PC-3 (cell line): ENCODE measurements around the gene RET.

Experiments
- EZH2 ChIP-seq: fragments of 300-600 bp; sonication (generic); IDR thresholded peaks from one replicate; pipeline ENCODE4 v1.6.1; 2017; ENCODE audit warnings: antibody characterized with exemption, mild to moderate bottlenecking, low read length; ENCODE audit not compliant: unreplicated experiment
- EZH2phosphoT487 ChIP-seq: fragments of 300-600 bp; sonication (generic); IDR thresholded peaks from 2 replicates; pipeline ENCODE4 v1.6.1; 2018; ENCODE audit warnings: mild to moderate bottlenecking, antibody characterized with exemption, low read length, borderline replicate concordance
- TF ChIP-seq, protein P1 (sequence below): fragments of 300-600 bp; sonication (generic); conservative IDR thresholded peaks from 2 replicates; pipeline ENCODE4 v1.5.1; 2017; ENCODE audit warnings: antibody characterized with exemption, low read depth, mild to moderate bottlenecking, low read length

DNA sequence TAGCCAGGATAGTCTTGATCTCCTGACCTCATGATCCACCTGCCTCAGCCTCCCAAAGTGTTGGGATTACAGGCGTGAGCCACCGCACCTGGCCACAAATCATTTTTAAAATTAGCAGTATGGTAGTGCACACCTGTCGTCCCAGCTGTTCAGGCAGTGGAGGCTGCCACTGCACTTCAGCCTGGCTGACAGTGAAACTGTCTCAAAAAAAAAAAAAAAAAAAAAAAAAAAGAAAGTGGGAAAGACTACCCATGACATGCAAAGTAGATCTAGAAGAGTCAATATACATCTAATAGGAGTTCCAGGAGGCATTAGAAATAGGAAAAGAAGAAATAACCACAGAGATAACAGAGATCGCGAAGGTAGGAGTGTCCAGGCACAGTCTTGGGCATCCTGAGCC lies 64.6 kb downstream of the RET start:
- TF ChIP-seq, protein P1, sequence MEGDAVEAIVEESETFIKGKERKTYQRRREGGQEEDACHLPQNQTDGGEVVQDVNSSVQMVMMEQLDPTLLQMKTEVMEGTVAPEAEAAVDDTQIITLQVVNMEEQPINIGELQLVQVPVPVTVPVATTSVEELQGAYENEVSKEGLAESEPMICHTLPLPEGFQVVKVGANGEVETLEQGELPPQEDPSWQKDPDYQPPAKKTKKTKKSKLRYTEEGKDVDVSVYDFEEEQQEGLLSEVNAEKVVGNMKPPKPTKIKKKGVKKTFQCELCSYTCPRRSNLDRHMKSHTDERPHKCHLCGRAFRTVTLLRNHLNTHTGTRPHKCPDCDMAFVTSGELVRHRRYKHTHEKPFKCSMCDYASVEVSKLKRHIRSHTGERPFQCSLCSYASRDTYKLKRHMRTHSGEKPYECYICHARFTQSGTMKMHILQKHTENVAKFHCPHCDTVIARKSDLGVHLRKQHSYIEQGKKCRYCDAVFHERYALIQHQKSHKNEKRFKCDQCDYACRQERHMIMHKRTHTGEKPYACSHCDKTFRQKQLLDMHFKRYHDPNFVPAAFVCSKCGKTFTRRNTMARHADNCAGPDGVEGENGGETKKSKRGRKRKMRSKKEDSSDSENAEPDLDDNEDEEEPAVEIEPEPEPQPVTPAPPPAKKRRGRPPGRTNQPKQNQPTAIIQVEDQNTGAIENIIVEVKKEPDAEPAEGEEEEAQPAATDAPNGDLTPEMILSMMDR: no peak
- no peak for TF ChIP-seq EZH2
- no peak for TF ChIP-seq EZH2phosphoT487
